HepG2 (cell line): ENCODE data around the gene KIF20A. TPM values are rescaled to one million over a fixed set of nuclear protein-coding genes. Genes with fewer than 3 reads are reported as not detected.
A peak's percentile ranks its signal among the peaks of the same experiment; 100 is the strongest.

ENCODE experiments used
- ASH2L ChIP-seq: fragments of 300-600, 200-600 bp; sonication (generic); IDR thresholded peaks from 2 replicates; pipeline ENCODE4 v1.7.0; 2017; ENCODE audit warnings: low read depth, mild to moderate bottlenecking, moderate library complexity, mixed read lengths, low read length; ENCODE audit not compliant: insufficient read length
- EHMT2 ChIP-seq: fragments of 200-600 bp; sonication (generic); IDR thresholded peaks from 2 replicates; pipeline ENCODE4 v1.7.0; 2017; ENCODE audit warnings: antibody characterized with exemption, low read depth, low read length, borderline replicate concordance
- ERF ChIP-seq: IDR thresholded peaks from 2 replicates; pipeline ENCODE4 v1.6.1; 2018; ENCODE audit warnings: missing biosample characterization, missing genetic modification reagents
- ETV5 ChIP-seq: IDR thresholded peaks from 2 replicates; pipeline ENCODE4 v1.6.1; 2018; ENCODE audit warnings: missing biosample characterization, missing genetic modification reagents, inconsistent platforms, borderline replicate concordance
- HMGA1 ChIP-seq: sonication (generic); formaldehyde crosslinking; conservative IDR thresholded peaks from 2 replicates; pipeline ENCODE4 v1.4.0; 2020; ENCODE audit warnings: missing genetic modification reagents
- HNRNPK ChIP-seq: fragments of 200-400 bp; formaldehyde crosslinking; IDR thresholded peaks from 2 replicates; pipeline ENCODE4 v1.6.1; 2018; ENCODE audit warnings: low read length, low read depth, moderate library complexity, mild to moderate bottlenecking; ENCODE audit not compliant: poor library complexity, severe bottlenecking
- HOXA7 ChIP-seq: sonication (generic); formaldehyde crosslinking; IDR thresholded peaks from 2 replicates; pipeline ENCODE4 v1.8.1; 2022; ENCODE audit warnings: mild to moderate bottlenecking, missing genetic modification reagents, moderate library complexity
- HOXA9 ChIP-seq: sonication (generic); formaldehyde crosslinking; IDR thresholded peaks from 2 replicates; pipeline ENCODE4 v1.8.1; 2022; ENCODE audit warnings: missing genetic modification reagents, mild to moderate bottlenecking, moderate library complexity, borderline replicate concordance
- JARID2 ChIP-seq: sonication (generic); formaldehyde crosslinking; IDR thresholded peaks from 2 replicates; pipeline ENCODE4 v1.8.1; 2023; ENCODE audit warnings: missing genetic modification reagents, inconsistent platforms; ENCODE audit not compliant: insufficient replicate concordance
- KAT8 ChIP-seq: IDR thresholded peaks from 2 replicates; pipeline ENCODE4 v1.6.1; 2016; ENCODE audit warnings: missing genetic modification reagents, missing compliant biosample characterization
- MTA3 ChIP-seq: sonication (generic); formaldehyde crosslinking; IDR thresholded peaks from 2 replicates; pipeline ENCODE4 v1.4.0; 2020; ENCODE audit warnings: missing genetic modification reagents
- NFATC3 ChIP-seq: sonication (generic); formaldehyde crosslinking; IDR thresholded peaks from 2 replicates; pipeline ENCODE4 v1.5.1; 2020; ENCODE audit warnings: mild to moderate bottlenecking, missing genetic modification reagents
- NFE2 ChIP-seq: sonication (generic); formaldehyde crosslinking; IDR thresholded peaks from 2 replicates; pipeline ENCODE4 v1.4.0; 2020; ENCODE audit warnings: missing genetic modification reagents
- NR2F6 ChIP-seq, 2 experiments: IDR thresholded peaks; 2 replicates each; pipeline ENCODE4 v1.6.1; 2016; ENCODE audit warnings: antibody characterized with exemption in 1 of 2, mild to moderate bottlenecking in 1 of 2
- PAX8 ChIP-seq: sonication (generic); formaldehyde crosslinking; IDR thresholded peaks from 2 replicates; pipeline ENCODE4 v1.8.0; 2022; ENCODE audit warnings: mild to moderate bottlenecking, missing genetic modification reagents, borderline replicate concordance
- POGZ ChIP-seq: sonication (generic); formaldehyde crosslinking; IDR thresholded peaks from 2 replicates; pipeline ENCODE4 v1.4.0; 2020; ENCODE audit warnings: mild to moderate bottlenecking, missing genetic modification reagents
- RNF219 ChIP-seq: sonication (generic); formaldehyde crosslinking; IDR thresholded peaks from 2 replicates; pipeline ENCODE4 v1.5.0; 2020; ENCODE audit warnings: mild to moderate bottlenecking, missing genetic modification reagents
- SCMH1 ChIP-seq: sonication (generic); formaldehyde crosslinking; IDR thresholded peaks from 2 replicates; pipeline ENCODE4 v1.9.0; 2021; ENCODE audit warnings: missing genetic modification reagents, mild to moderate bottlenecking, borderline replicate concordance
- SIN3B ChIP-seq: fragments of 150-350 bp; IDR thresholded peaks from 2 replicates; pipeline ENCODE4 v1.6.1; 2014; ENCODE audit warnings: low read length
- SNAI1 ChIP-seq: sonication (generic); formaldehyde crosslinking; IDR thresholded peaks from 2 replicates; pipeline ENCODE4 v1.5.0; 2020; ENCODE audit warnings: mild to moderate bottlenecking, missing genetic modification reagents, borderline replicate concordance
- SNAPC2 ChIP-seq: sonication (generic); formaldehyde crosslinking; IDR thresholded peaks from 2 replicates; pipeline ENCODE4 v1.8.1; 2022; ENCODE audit warnings: mild to moderate bottlenecking, missing genetic modification reagents
- SPEN ChIP-seq: sonication (generic); formaldehyde crosslinking; IDR thresholded peaks from 2 replicates; pipeline ENCODE4 v1.5.1; 2020; ENCODE audit warnings: low read depth, mild to moderate bottlenecking, missing genetic modification reagents
- SRSF4 ChIP-seq: fragments of 200-400 bp; formaldehyde crosslinking; IDR thresholded peaks from one replicate; pipeline ENCODE4 v1.6.1; 2018; ENCODE audit warnings: mild to moderate bottlenecking, low read depth, low read length, moderate library complexity; ENCODE audit not compliant: poor library complexity, severe bottlenecking
- TAF15 ChIP-seq: fragments of 200-400 bp; formaldehyde crosslinking; IDR thresholded peaks from one replicate; pipeline ENCODE4 v1.6.1; 2018; ENCODE audit warnings: mild to moderate bottlenecking, low read depth, low read length; ENCODE audit not compliant: poor library complexity, severe bottlenecking
- ZNF33A ChIP-seq: sonication (generic); formaldehyde crosslinking; IDR thresholded peaks from 2 replicates; pipeline ENCODE4 v1.5.1; 2020; ENCODE audit warnings: missing genetic modification reagents, mild to moderate bottlenecking, moderate library complexity, borderline replicate concordance
- ZNF34 ChIP-seq: sonication (generic); formaldehyde crosslinking; IDR thresholded peaks from 2 replicates; pipeline ENCODE4 v1.4.0; 2020; ENCODE audit warnings: mild to moderate bottlenecking, missing genetic modification reagents, borderline replicate concordance
- ZNF567 ChIP-seq: sonication (generic); formaldehyde crosslinking; IDR thresholded peaks from 2 replicates; pipeline ENCODE4 v1.8.1; 2023; ENCODE audit warnings: mild to moderate bottlenecking, missing genetic modification reagents, borderline replicate concordance
- ZNF616 ChIP-seq: sonication (generic); formaldehyde crosslinking; IDR thresholded peaks from 2 replicates; pipeline ENCODE4 v1.5.0; 2020; ENCODE audit warnings: low read depth, mild to moderate bottlenecking, missing genetic modification reagents
- ZNF776 ChIP-seq: sonication (generic); formaldehyde crosslinking; IDR thresholded peaks from 2 replicates; pipeline ENCODE4 v1.4.0; 2020; ENCODE audit warnings: mild to moderate bottlenecking, missing genetic modification reagents
- ZNF891 ChIP-seq: sonication (generic); formaldehyde crosslinking; IDR thresholded peaks from 2 replicates; pipeline ENCODE4 v1.5.0; 2020; ENCODE audit warnings: mild to moderate bottlenecking, missing genetic modification reagents
- polyA plus RNA-seq, 8 experiments: library from polyadenylated mRNA; depleted of rRNA in 3 of 8; stranded (reverse) in 7 of 8; unstranded in 1 of 8; fragments of >200 nt; fragmentation: Illumina TruSeq in 4 of 8; extraction: Trizol in 4 of 8; gene quantifications; 2 replicates each; pipeline versions ENCODE4 v1.2.1 to v1.2.3, GENCODE V29; 2011 to 2016; ENCODE audit warnings: low read depth in 4 of 8, missing spikeins in 1 of 8, mixed read lengths in 1 of 8; ENCODE audit not compliant: insufficient read depth in 1 of 8
- total RNA-seq, 5 experiments: library from RNA; depleted of rRNA; stranded (reverse); fragments of >200 nt; fragmentation: Illumina TruSeq; extraction: Trizol; gene quantifications; 2 replicates each; pipeline ENCODE4 v1.2.3, GENCODE V29; 2016; ENCODE audit warnings: low read depth in 1 of 5

KIF20A gene
- total and polyA plus RNA-seq, 2 of the 13 experiments (the other 11 are each of a cell fraction or from before 2014, with no cell fraction given) = 17.1 to 66.8 TPM

GRCh38 chr5:138213161-138214029 lies 34.5 kb downstream of the KIF20A start, which contains the start of gene CDC23 (continued):
- TF ChIP-seq ASH2L (peak; percentile 83), POGZ (peak; percentile 86), HNRNPK (peak; percentile 85), NFATC3 (CRISPR knock-in tag) (peak; percentile 79), SIN3B (peak; percentile 89), ERF (no peak), ETV5 (CRISPR knock-in tag) (no peak), MTA3 (CRISPR knock-in tag) (no peak), ZNF567 (0 out of 2 replicates have a peak, but pooled peaks have one; percentile 52), TAF15 (no peak), ZNF891 (peak; percentile 88; the same call in 1 of the 2 replicates), HOXA7 (CRISPR knock-in tag) (no peak), SPEN (CRISPR knock-in tag) (no peak), RNF219 (CRISPR knock-in tag) (no peak), KAT8 (CRISPR knock-in tag) (peak; percentile 80), ZNF33A (CRISPR knock-in tag) (no peak), HOXA9 (CRISPR knock-in tag) (peak; percentile 57; the same call in 1 of the 2 replicates), ZNF34 (CRISPR knock-in tag) (no peak), ZNF776 (CRISPR knock-in tag) (no peak), ZNF616 (CRISPR knock-in tag) (no peak), SNAPC2 (CRISPR knock-in tag) (no peak), NFE2 (CRISPR knock-in tag) (no peak), SNAI1 (CRISPR knock-in tag) (no peak), PAX8 (CRISPR knock-in tag) (no peak; the same call in 1 of the 2 replicates), SCMH1 (CRISPR knock-in tag) (no peak), NR2F6 (IDR thresholded peaks at IDR 0.05) (no peak; the same call in 1 of the 2 replicates), NR2F6 (CRISPR knock-in tag; IDR thresholded peaks at IDR 0.05) (peak; percentile 27; the same call in 1 of the 2 replicates), EHMT2 (no peak), JARID2 (CRISPR knock-in tag) (no peak), SRSF4 (no peak), HMGA1 (CRISPR knock-in tag) (no peak)
